AG09309 (cell line): ENCODE data around the gene BRAP.
"Not testable (repeated sequence)": the region's sequence is repeated elsewhere in the genome, so short reads cannot be mapped to it uniquely, and the experiment has no call there.

ENCODE experiments used
- DNase-seq: peaks from one replicate; pipeline ENCODE4 v3.0.0-alpha.2; 2010; ENCODE audit warnings: low read depth
- H3K4me3 ChIP-seq: 2 replicates; pipeline ENCODE4 v1.5.1; 2011; ENCODE audit warnings: mild to moderate bottlenecking, low read depth, low read length, moderate library complexity; ENCODE audit not compliant: control insufficient read depth
- TF ChIP-seq, protein P1 (sequence below): IDR thresholded peaks from 2 replicates; pipeline ENCODE4 v1.5.1; 2011; ENCODE audit warnings: mild to moderate bottlenecking, low read depth, low read length, inconsistent platforms; ENCODE audit not compliant: insufficient read depth, control insufficient read depth; ENCODE audit errors: missing control alignments

The BRAP gene

DNA sequence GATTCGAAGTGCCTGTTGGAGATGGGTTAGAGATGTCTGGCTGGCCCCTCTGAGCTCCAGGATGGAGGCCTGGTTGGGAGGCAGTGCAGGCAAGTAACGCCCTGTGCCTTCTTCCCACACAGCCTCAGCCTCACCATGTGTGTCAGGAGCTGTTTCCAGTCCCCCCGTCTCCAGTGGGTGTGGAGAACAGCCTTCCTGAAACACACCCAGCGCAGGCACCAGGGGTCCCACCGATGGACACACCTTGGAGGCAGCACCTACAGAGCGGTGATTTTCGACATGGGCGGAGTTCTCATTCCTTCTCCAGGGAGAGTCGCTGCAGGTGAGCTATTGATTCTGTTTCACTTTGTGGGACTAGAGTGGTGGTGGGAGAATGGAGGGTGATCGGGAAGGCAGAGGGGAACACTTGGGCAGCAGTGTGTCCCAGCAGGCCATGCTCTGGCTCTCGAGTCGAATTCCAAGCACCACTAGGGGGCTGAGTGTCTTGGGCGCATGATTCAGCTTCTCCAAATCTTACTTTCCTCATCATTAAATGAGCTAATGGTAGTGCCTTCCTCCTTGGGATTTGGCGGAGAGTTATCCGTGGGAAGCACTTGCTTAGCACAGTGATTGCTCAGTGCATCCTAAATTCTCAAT, 6.9 kb upstream of the BRAP start:
- no peak overlapping the region for H3K4me3 ChIP-seq
- TF ChIP-seq, protein P1, sequence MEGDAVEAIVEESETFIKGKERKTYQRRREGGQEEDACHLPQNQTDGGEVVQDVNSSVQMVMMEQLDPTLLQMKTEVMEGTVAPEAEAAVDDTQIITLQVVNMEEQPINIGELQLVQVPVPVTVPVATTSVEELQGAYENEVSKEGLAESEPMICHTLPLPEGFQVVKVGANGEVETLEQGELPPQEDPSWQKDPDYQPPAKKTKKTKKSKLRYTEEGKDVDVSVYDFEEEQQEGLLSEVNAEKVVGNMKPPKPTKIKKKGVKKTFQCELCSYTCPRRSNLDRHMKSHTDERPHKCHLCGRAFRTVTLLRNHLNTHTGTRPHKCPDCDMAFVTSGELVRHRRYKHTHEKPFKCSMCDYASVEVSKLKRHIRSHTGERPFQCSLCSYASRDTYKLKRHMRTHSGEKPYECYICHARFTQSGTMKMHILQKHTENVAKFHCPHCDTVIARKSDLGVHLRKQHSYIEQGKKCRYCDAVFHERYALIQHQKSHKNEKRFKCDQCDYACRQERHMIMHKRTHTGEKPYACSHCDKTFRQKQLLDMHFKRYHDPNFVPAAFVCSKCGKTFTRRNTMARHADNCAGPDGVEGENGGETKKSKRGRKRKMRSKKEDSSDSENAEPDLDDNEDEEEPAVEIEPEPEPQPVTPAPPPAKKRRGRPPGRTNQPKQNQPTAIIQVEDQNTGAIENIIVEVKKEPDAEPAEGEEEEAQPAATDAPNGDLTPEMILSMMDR, result peak; percentile 22
- DNase-seq, result no peak

DNA sequence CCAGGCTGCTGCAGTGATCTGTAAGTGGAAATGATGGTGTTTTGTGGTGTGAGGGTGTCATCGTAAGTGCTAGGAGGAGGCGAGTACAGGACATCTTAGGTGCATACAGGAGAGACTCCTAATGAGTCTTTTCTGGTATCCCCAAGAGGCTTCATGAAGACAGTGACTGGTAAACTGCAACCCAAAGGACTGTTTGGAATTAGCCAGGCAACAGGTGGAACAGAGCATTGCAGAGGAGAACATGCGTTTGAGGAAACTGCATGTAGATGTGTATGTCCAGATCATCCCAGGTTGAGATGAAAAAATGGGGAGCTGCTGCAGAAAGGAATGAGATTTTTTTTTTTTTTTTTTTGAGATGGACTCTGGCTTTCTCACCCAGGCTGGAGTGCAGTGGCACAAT, 5.5 kb upstream of the BRAP start:
- TF ChIP-seq, protein P1, result no peak
- H3K4me3 ChIP-seq, result no peak overlapping the region
- no peak for DNase-seq

DNA sequence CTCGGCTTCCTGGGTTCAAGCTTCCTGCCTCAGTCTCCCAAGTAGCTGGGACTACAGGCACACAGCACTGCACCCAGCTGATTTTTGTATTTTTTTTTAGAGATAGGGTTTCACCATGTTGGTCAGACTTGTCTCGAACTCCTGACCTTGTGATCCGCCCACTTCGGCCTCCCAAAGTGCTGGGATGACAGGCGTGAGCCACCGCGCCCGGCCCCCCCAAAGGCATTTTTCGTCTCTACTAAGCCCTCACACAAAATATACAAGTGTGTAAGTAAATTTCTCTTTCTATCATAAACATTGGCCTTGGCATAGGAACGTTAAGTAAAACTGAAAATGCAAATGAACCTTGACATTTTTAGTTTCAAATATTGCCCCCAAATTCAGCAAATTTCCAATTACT, 2.2 kb upstream of the BRAP start:
- TF ChIP-seq, protein P1, result no peak
- DNase-seq, result no peak

DNA sequence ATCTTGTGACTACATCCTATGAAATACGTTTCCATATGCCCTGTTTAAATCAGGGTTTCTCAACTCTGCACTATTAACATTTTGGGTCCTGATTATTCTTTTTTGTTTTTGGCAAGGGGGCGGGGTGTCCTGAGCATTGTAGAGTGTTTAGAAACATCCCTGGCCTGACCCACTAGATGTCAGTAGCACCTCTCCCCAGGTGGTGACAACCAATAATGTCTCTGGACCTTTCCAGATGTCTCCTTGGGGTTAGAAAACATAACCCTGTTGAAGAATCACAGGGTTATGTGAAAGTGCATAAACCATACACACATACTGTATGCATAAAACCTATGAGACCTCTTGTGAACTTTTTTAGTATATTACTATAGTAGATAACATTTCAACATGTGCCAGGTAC, 1.5 kb upstream of the BRAP start:
- DNase-seq, result no peak
- TF ChIP-seq, protein P1, result no peak
- H3K4me3 ChIP-seq, result no peak overlapping the region

More for the DNA sequence above, 2.2 kb upstream of the BRAP start:
- no peak overlapping the region for H3K4me3 ChIP-seq

DNA sequence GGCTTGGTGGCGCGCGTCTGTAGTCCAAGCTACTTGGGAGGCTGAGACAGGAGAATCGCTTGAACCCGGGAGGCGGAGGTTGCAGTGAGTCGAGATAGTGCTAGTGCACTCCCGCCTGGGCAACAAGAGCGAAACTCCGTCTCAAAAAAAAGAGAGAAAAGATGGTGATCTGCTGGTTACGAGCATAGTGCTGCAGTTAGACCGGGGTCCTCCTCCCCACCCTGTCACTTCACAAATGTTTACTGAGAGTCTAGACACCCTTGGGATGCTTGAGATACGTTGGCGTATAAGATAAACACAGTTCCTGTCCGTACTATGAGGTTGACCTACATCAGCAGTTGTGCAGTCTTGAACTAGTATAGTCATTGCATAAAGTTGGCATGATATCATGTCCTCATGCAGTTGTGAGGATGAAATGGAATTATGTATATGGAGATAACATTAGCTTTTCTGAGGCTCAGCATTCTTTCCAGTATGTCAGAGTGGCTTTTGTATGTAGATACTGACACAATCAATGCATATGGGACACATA, 884 bp upstream of the BRAP start:
- peak overlapping the region; percentile 98 for H3K4me3 ChIP-seq
- TF ChIP-seq, protein P1, result no peak
- no peak for DNase-seq

DNA sequence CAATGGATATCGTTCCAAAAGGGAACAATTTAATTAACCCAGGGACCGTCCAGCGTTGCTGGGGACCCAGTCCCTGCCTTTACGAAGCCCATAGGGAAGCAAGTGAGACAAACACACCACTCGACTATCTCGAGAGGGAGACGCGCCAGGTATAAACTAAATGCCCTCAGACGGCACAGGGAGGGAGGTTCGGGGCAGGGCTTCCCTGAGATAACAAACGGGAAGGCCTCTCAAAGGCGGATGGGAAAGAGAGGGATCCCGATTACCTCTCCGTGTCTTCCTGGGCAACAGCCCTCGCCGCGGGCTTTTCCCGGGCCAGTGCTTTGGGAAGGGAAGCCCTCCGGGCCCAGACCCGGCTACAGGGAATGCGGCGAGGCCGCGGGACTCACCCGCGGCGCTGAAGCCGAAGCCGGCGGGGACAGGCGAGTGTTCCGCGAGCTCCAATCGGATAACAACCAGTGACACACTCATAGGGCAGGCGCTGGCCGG, 390 bp downstream of the BRAP start:
- peak overlapping the region; percentile 98 for H3K4me3 ChIP-seq
- no peak for DNase-seq
- TF ChIP-seq, protein P1, result no peak

DNA sequence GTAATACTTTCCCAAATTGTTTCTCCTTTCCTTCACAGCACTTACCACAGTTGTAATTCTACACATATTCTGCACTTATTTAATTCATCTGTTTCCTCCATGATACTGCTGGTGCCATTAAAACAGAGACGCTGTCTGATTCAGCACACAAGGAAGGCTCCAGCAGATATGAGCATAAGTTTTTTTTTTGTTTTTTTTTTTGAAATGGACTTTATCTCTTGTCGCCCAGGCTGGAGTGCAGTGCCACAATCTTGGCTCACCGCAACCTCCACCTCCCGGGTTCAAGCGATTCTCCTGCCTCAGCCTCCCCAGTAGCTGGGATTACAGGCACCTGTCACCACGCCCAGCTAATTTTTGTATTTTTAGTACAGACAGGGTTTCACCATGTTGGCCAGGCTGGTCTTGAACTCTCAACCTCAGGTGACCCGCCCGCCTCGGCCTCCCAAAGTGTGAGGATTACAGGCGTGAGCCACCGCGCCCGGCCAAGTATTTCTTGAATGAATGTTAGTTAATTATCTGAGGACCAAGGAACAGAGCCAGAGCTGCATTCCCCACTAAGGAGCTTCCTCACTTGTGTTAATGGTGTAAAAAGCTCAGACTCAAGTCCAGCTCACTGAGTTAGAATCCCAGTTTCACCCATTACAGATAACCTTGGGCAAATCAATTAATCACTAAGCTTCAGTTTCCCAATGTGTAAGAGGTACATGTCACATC, 1.1 kb downstream of the BRAP start:
- peak overlapping the region; percentile 98 for H3K4me3 ChIP-seq
- DNase-seq, result not testable (repeated sequence)
